Upper lobe of right lung (tissue), 1 donor: Measurements from ENCODE around the gene SUMO3. TPM values are rescaled to one million over a fixed set of nuclear protein-coding genes. Genes with fewer than 3 reads are reported as not detected.

ENCODE experiments used
- ATAC-seq: fragments of 200-7000 bp; cut with Tn5 transposase; one replicate; pipeline ENCODE4 v1.9.1; 2020; ENCODE audit warnings: mild to moderate bottlenecking, moderate library complexity
- DNase-seq: peaks from one replicate; pipeline ENCODE4 v3.0.0-alpha.2; 2020
- H3K27ac ChIP-seq: fragments of 200-600 bp; one replicate; pipeline ENCODE4 v1.8.0; 2022
- H3K27me3 ChIP-seq: fragments of 200-600 bp; one replicate; pipeline ENCODE4 v1.8.0; 2022; ENCODE audit warnings: mild to moderate bottlenecking
- H3K36me3 ChIP-seq: fragments of 200-600 bp; one replicate; pipeline ENCODE4 v1.8.0; 2022
- H3K4me1 ChIP-seq: fragments of 200-600 bp; one replicate; pipeline ENCODE4 v1.8.0; 2022
- H3K4me3 ChIP-seq: fragments of 200-600 bp; one replicate; pipeline ENCODE4 v1.8.0; 2022; ENCODE audit warnings: mild to moderate bottlenecking
- H3K9me3 ChIP-seq: fragments of 200-600 bp; one replicate; pipeline ENCODE4 v1.8.0; 2022
- intact Hi-C: fragments of 100-400 bp; cut with DNase I; formaldehyde crosslinking; loops from one replicate; pipeline ENCODE4 v1.11.0; 2022
- total RNA-seq: library from RNA; stranded (reverse); fragmentation: NEBNext Ultra II Directional; extraction: Animal tissue kit (Norgen Biotek cat#: 25700); gene quantifications from one replicate; pipeline ENCODE4 v1.2.1, GENCODE V29; 2021
- TF ChIP-seq, protein P1 (sequence below): fragments of 200-600 bp; IDR thresholded peaks from one replicate; pipeline ENCODE4 v1.8.0; 2022; ENCODE audit warnings: antibody characterized with exemption
- donor health status: DM: no; HTN: yes; CAD: no; lungs with severe emphysema.

Gene SUMO3
- total RNA-seq, 1 donor from 2014 or later = 85.0 TPM

DNA sequence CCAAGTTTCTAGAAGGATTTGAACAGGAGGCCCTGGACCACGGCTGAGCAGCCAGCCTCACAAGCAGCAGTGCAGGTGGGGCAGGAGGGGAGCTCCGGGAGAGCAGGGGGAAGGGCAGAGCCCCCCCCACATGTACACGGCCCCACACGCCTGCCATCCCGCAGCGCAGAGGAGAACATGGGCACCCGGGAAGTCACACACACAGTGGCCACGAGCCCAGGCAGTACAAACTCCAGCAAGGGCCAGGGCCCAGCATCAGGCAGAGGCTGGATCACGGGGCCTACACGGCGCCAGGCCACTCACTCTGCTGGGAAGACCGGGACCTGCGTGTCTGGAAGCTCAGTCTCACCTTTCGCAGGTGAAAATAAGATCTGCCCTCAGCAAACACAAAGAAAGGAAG lies 5.2 kb downstream of the SUMO3 start:
- H3K36me3 ChIP-seq = peaks cover 47% of the 10 kb centered on the region

DNA sequence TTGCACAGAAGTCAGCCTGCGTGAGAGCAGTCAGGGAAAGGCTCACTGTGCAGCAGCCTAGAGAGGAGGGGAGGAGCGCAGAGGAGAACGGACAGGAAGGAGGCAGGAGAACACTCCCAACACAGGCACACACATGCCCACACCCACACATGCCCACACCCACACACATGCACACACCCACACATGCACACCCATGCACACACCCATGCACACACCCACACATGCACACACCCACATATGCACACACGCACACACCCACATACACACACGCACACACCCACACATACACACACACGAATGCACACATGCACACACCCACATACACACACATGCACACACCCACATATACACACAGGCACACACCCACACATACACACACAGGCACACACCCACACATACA lies 7.1 kb downstream of the SUMO3 start:
- ATAC-seq = peak; percentile 26
- Histone ChIP-seq H3K9me3 (no peaks in the 10 kb centered on the region), H3K4me1 (peaks cover 5% of the 10 kb centered on the region), H3K4me3 (no peak overlapping the region), H3K27me3 (no peaks in the 10 kb centered on the region), H3K27ac (no peak overlapping the region), H3K36me3 (peaks cover 65% of the 10 kb centered on the region)
- DNase-seq = no peak
- TF ChIP-seq, protein P1, sequence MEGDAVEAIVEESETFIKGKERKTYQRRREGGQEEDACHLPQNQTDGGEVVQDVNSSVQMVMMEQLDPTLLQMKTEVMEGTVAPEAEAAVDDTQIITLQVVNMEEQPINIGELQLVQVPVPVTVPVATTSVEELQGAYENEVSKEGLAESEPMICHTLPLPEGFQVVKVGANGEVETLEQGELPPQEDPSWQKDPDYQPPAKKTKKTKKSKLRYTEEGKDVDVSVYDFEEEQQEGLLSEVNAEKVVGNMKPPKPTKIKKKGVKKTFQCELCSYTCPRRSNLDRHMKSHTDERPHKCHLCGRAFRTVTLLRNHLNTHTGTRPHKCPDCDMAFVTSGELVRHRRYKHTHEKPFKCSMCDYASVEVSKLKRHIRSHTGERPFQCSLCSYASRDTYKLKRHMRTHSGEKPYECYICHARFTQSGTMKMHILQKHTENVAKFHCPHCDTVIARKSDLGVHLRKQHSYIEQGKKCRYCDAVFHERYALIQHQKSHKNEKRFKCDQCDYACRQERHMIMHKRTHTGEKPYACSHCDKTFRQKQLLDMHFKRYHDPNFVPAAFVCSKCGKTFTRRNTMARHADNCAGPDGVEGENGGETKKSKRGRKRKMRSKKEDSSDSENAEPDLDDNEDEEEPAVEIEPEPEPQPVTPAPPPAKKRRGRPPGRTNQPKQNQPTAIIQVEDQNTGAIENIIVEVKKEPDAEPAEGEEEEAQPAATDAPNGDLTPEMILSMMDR = no peak
- intact Hi-C loops = no loop called here

More for the DNA sequence above, 5.2 kb downstream of the SUMO3 start:
- peaks cover 13% of the 10 kb centered on the region for H3K4me1 ChIP-seq
- ATAC-seq (no peak), DNase-seq (no peak)
- intact Hi-C loops = no loop called here
- TF ChIP-seq, protein P1 = no peak
- H3K9me3 ChIP-seq = no peaks in the 10 kb centered on the region
- no peaks in the 10 kb centered on the region for H3K27me3 ChIP-seq
- H3K4me3 ChIP-seq = no peak overlapping the region
- no peak overlapping the region for H3K27ac ChIP-seq

DNA sequence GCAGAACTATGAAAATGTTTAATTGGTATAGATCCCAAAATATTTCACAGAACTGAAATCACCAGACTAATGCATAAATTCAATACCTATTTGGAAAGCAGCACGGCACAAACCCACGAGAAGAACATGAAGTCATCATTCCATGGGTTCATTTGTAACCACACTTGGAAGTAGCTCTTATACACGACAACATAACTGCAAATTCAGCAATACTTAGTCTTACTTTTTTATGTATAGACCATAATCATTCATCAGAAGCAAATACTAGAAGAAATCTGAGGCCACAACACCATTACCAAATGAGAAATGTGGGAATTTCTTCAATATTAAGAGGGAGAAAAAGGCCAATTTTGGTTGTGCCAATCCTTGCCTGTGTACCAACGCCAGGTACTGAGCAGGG lies 12.0 kb downstream of the SUMO3 start:
- ATAC-seq (no peak), DNase-seq (no peak)
- Histone ChIP-seq H3K27ac (no peak overlapping the region), H3K36me3 (peaks cover 61% of the 10 kb centered on the region), H3K27me3 (no peaks in the 10 kb centered on the region), H3K9me3 (no peaks in the 10 kb centered on the region), H3K4me3 (no peak overlapping the region), H3K4me1 (peaks cover 6% of the 10 kb centered on the region)
- intact Hi-C loops = loop anchor here (10.0 kb wide), 2 partner anchors 49 to 129 kb away; no protein-coding TSS in a partner anchor
- TF ChIP-seq, protein P1 = no peak

DNA sequence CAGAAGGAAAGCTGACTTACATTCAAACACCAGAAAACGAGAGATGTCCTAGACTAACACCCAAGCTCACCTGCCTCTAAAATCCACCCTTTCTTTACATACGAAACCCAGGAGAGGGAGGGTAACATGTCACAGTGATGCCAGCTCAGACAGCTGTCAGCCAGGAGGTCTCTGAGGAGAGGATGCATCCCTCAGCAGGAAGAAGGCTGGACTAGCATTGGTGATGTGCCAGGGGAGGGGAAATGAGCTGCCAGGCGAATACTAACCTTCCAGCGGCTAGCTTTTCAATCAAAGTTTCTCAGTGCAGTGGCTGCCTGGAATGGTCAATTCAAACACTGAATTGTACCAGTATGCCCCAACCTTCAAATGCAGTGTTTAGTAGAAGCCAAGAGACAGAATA lies 12.6 kb downstream of the SUMO3 start:
- ATAC-seq (no peak), DNase-seq (no peak)
- no peaks in the 10 kb centered on the region for H3K27me3 ChIP-seq
- H3K36me3 ChIP-seq = peaks cover 58% of the 10 kb centered on the region
- intact Hi-C loops = loop anchor here (10.0 kb wide), 2 partner anchors 50 to 130 kb away; no protein-coding TSS in a partner anchor
- H3K9me3 ChIP-seq = no peaks in the 10 kb centered on the region
- H3K27ac ChIP-seq = no peak overlapping the region
- H3K4me1 ChIP-seq = peaks cover 13% of the 10 kb centered on the region
- no peak overlapping the region for H3K4me3 ChIP-seq
- TF ChIP-seq, protein P1 = no peak

DNA sequence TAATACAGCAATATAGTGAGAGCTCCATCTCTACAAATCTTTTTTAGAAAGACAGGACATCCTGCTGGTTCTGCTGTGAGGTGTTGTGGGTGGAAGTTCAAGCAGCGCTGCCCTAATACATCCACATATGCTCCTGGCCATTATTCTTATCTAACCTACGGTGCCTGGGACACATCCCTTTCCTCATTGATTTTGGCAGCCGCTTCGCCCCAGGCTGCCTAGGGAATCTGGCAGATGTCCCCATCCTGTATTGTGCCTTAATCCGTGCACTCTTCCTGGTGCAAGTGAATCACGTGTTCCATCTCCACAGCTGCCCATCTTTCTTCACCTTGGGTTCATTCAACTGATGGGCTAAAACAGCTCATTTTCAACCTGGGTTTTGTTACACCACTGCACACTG lies 13.1 kb downstream of the SUMO3 start:
- Histone ChIP-seq H3K27me3 (no peaks in the 10 kb centered on the region), H3K27ac (no peak overlapping the region), H3K9me3 (no peaks in the 10 kb centered on the region), H3K4me3 (no peak overlapping the region), H3K36me3 (peaks cover 53% of the 10 kb centered on the region), H3K4me1 (peaks cover 17% of the 10 kb centered on the region)
- intact Hi-C loops = loop anchor here (10.0 kb wide), 2 partner anchors 50 to 130 kb away; no protein-coding TSS in a partner anchor
- TF ChIP-seq, protein P1 = no peak
- DNase-seq (no peak), ATAC-seq (no peak)

DNA sequence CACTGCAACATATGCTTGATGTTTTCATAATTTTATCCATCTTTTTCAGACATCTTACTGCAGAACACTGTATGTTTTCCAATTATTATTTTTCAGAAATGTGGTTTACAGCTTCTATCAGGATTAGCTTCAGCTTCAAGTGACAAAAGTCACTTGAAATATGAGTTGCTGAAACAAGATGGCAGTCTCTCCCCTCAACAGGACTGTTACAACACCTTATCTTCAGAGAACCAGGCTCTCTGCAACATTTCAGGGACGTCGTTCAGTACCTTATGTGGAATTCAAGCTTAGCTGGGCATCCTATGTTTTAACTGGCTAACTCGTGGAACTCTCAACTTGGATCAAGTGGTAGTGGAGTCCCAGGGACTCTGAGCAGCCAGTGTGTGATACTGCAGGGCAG lies 14.2 kb downstream of the SUMO3 start:
- ATAC-seq = no peak
- Histone ChIP-seq H3K27me3 (no peaks in the 10 kb centered on the region), H3K27ac (no peak overlapping the region), H3K4me1 (peaks cover 18% of the 10 kb centered on the region), H3K4me3 (no peak overlapping the region), H3K36me3 (peaks cover 50% of the 10 kb centered on the region), H3K9me3 (no peaks in the 10 kb centered on the region)
- DNase-seq = no peak
- intact Hi-C loops = loop anchor here (10.0 kb wide), 2 partner anchors 51 to 131 kb away; no protein-coding TSS in a partner anchor
- TF ChIP-seq, protein P1 = no peak
